Kidney epithelial cell (primary cell): ENCODE results near the gene SCML2. TPM values are rescaled to one million over a fixed set of nuclear protein-coding genes. Genes with fewer than 3 reads are reported as not detected.

Experiments used
- DNase-seq: peaks from one replicate; pipeline ENCODE4 v3.0.0-alpha.2; 2010; ENCODE audit warnings: low read depth
- H3K27me3 ChIP-seq: 2 replicates; pipeline ENCODE4 v1.6.0; 2011; ENCODE audit warnings: low read length; ENCODE audit not compliant: control insufficient read depth, insufficient read depth
- H3K36me3 ChIP-seq: 2 replicates; pipeline ENCODE4 v1.5.1; 2011; ENCODE audit warnings: low read length; ENCODE audit not compliant: control insufficient read depth, insufficient read depth
- H3K4me3 ChIP-seq: 2 replicates; pipeline ENCODE4 v1.5.1; 2011; ENCODE audit warnings: low read depth, mild to moderate bottlenecking, control low read depth, low read length
- total RNA-seq: library from RNA; depleted of rRNA; stranded (reverse); fragments of >200 nt; gene quantifications from 2 replicates; pipeline ENCODE4 v1.2.3, GENCODE V29; 2015
- TF ChIP-seq, protein P1 (sequence below): IDR thresholded peaks from 2 replicates; pipeline ENCODE4 v1.5.1; 2011; ENCODE audit warnings: mild to moderate bottlenecking, moderate library complexity, low read length, control low read depth, inconsistent platforms; ENCODE audit not compliant: insufficient read depth, poor library complexity, severe bottlenecking

Gene SCML2
- 1.2 and 1.5 TPM in 2 replicates for total RNA-seq

DNA sequence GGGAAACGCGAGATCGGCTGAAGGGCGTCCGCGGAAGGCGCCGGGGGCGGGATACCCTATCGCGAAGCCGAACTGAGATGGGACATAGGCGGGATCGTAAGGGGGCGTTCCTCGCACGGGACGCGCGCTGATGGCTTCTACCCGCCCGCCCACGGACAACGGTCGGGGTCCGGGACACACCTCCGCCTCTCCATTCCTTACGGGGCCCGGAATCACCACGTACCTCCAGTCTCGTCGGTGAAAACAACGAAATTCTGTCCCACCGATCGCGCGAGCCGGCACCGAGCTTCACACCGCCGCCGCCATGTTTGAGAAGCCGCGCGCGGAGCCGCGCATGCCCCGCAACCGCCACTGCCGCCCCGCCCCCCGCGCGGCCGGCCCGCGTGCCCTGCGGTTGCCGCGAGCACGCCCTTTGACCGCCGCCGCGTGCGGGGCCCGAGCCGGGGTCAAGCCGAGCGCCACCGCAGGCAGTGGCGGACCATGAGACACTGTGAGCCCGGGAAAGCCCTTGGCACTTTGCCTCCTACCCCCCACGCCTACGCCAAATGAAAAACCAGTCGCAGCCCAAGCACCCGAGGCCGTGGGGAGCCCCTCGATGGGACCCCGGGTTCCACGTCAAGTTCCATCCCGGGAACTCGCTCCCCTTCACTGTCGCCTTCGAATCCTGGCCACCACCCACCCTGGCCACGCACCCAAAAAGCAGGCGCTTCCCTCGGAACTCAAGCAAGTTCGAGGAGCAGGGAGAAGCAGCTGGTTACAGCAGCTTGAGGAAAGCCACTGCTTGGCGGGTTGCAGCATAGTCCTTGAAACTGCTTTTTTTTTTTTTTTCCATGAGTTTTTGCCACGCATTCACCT lies at the start of gene SCML2:
TSS of gene SCML2 (minus strand) at position 320 of the 855 bp plus-strand sequence. CDS start 20,617 bp downstream, outside the sequence.
- H3K27me3 ChIP-seq = peaks cover 9% of the 10 kb centered on the region
- TF ChIP-seq, protein P1, sequence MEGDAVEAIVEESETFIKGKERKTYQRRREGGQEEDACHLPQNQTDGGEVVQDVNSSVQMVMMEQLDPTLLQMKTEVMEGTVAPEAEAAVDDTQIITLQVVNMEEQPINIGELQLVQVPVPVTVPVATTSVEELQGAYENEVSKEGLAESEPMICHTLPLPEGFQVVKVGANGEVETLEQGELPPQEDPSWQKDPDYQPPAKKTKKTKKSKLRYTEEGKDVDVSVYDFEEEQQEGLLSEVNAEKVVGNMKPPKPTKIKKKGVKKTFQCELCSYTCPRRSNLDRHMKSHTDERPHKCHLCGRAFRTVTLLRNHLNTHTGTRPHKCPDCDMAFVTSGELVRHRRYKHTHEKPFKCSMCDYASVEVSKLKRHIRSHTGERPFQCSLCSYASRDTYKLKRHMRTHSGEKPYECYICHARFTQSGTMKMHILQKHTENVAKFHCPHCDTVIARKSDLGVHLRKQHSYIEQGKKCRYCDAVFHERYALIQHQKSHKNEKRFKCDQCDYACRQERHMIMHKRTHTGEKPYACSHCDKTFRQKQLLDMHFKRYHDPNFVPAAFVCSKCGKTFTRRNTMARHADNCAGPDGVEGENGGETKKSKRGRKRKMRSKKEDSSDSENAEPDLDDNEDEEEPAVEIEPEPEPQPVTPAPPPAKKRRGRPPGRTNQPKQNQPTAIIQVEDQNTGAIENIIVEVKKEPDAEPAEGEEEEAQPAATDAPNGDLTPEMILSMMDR = no peak
- H3K36me3 ChIP-seq = no peaks in the 10 kb centered on the region
- no peak for DNase-seq
- peak within 1 kb of the TSS; percentile 44 for H3K4me3 ChIP-seq

DNA sequence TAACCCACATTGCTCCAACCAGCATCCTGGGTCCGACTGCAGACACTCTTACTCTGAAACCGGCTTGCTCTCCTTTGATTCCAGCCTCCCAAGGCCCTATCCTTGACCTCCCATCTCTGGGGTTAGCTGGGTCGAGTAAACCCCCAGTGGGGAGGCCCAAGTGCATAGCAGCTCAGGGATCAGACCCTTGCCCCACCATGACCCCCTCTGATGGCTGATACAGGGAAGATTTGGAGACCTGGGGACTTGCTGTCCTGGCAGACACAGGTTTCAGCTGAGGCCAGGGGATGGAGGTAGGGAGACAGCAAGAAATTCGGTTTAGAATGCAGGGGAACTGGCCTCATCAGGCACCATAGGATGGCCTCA lies 47.3 kb upstream of the SCML2 start:
- no peaks in the 10 kb centered on the region for H3K36me3 ChIP-seq
- no peak overlapping the region for H3K4me3 ChIP-seq
- TF ChIP-seq, protein P1 = no peak
- no peaks in the 10 kb centered on the region for H3K27me3 ChIP-seq
- DNase-seq = no peak

DNA sequence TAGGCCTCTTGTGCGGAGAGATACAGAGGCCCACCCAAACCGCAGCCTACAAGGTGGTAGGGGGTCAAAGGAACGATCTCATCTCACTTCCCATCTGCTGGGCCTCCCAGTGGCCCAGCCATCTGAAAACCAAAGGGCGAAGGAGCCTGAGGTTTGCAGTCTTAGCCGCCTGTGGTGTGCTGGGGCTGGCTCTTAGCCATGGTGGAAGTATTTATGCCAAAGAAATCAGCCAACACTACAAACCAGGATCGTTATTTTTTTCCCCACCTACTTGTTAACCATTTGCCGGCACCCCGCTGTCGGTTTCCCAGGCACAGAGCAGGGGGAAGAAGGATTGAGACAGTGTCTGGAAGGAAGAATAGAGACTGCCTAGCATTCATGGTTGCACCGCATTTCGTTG lies 40.0 kb upstream of the SCML2 start:
- TF ChIP-seq, protein P1 = no peak
- Histone ChIP-seq H3K4me3 (no peak overlapping the region), H3K36me3 (no peaks in the 10 kb centered on the region), H3K27me3 (no peaks in the 10 kb centered on the region)
- DNase-seq = no peak

DNA sequence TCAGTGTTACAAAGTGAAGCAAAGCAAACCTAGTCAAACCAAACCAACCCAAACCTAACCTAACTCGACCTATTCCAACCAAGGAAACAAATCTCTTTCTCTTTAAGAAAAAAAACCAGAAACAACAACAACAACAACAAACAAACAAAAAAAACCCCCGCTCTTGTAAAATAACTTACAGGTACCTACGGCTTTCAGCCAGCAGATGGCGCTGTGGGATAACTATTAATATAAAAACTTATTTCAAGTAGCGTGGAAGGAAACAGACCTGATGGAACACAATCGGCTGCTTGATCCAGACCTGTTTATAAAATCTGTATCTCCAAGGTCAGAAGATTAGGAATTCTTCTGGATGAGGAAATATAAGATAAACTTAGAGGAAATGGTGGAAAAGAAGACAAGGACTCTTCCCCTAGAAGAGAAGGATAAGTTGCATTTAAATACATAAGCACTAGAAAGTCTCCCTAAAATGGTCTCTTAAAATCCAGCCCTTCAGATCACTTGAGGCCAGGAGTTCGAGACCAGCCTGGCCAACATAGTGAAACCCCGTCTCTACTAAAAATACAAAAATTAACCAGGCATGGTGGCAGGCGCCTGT lies 36.6 kb upstream of the SCML2 start:
- H3K36me3 ChIP-seq = no peaks in the 10 kb centered on the region
- TF ChIP-seq, protein P1 = peak; percentile 48
- H3K4me3 ChIP-seq = no peak overlapping the region
- H3K27me3 ChIP-seq = no peaks in the 10 kb centered on the region
- peak; percentile 1 for DNase-seq

DNA sequence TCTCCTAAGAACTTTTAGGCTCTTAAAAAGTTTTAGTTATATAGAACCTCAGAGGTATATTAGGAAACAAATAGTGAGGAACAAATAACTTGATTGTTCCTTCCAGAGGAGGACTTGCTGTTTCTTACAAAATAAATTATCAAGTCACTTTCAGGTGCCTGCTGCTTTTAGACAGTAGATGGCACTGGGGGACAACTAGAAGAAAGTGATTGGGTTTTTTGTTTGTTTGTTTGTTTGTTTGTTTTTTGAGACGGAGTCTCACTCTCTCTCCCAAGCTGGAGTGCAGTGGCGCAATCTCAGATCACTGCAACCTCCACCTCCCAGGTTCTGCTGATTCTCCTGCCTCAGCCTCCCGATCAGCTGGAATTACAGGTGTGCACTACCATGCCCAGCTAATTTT lies 35.5 kb upstream of the SCML2 start:
- DNase-seq = no peak
- Histone ChIP-seq H3K27me3 (no peaks in the 10 kb centered on the region), H3K36me3 (no peaks in the 10 kb centered on the region), H3K4me3 (no peak overlapping the region)
- TF ChIP-seq, protein P1 = no peak
